Smooth muscle cell (in vitro differentiated cells): Measurements from ENCODE around the gene HNRNPR. TPM values are rescaled to one million over a fixed set of nuclear protein-coding genes. Genes with fewer than 3 reads are reported as not detected.

Source experiments
- DNase-seq: peaks from one replicate; lab custom pipeline; 2025; ENCODE audit not compliant: unreplicated experiment; lab: John Stamatoyannopoulos, UW
- H2AFZ ChIP-seq: fragments of 200-600 bp; sonication (generic); 2 replicates; pipeline ENCODE4 v1.6.0; 2016; ENCODE audit warnings: antibody characterized with exemption, low read depth, mild to moderate bottlenecking
- H3F3A ChIP-seq: fragments of 200-600 bp; sonication (generic); 2 replicates; pipeline ENCODE4 v1.6.0; 2017; ENCODE audit warnings: antibody characterized with exemption, low read depth
- H3K27ac ChIP-seq: fragments of 200-600 bp; sonication (generic); 2 replicates; pipeline ENCODE4 v1.5.1; 2016; ENCODE audit warnings: low read depth, mild to moderate bottlenecking
- H3K27me3 ChIP-seq: fragments of 200-600 bp; sonication (generic); 2 replicates; pipeline ENCODE4 v1.6.1; 2016; ENCODE audit warnings: low read depth, mild to moderate bottlenecking
- H3K36me3 ChIP-seq: fragments of 200-600 bp; sonication (generic); 2 replicates; pipeline ENCODE4 v1.5.1; 2016; ENCODE audit warnings: low read depth
- H3K4me1 ChIP-seq: fragments of 200-600 bp; sonication (generic); 2 replicates; pipeline ENCODE4 v1.5.1; 2016; ENCODE audit warnings: low read depth
- H3K4me2 ChIP-seq: fragments of 200-600 bp; sonication (generic); 2 replicates; pipeline ENCODE4 v1.6.0; 2016; ENCODE audit warnings: mild to moderate bottlenecking
- H3K4me3 ChIP-seq: fragments of 200-600 bp; sonication (generic); 2 replicates; pipeline ENCODE4 v1.5.1; 2016; ENCODE audit warnings: mild to moderate bottlenecking
- H3K79me2 ChIP-seq: fragments of 200-600 bp; sonication (generic); 2 replicates; pipeline ENCODE4 v1.6.0; 2016; ENCODE audit warnings: low read depth, mild to moderate bottlenecking
- H3K9ac ChIP-seq: fragments of 200-600 bp; sonication (generic); 2 replicates; pipeline ENCODE4 v1.6.0; 2016; ENCODE audit warnings: low read depth
- H3K9me3 ChIP-seq: fragments of 200-600 bp; sonication (generic); replicated peaks from 2 replicates; pipeline ENCODE4 v1.5.1; 2016; ENCODE audit warnings: low read depth
- H4K20me1 ChIP-seq: fragments of 200-600 bp; sonication (generic); 2 replicates; pipeline ENCODE4 v1.6.0; 2016; ENCODE audit warnings: low read depth
- WGBS: methylation state at CpG from one replicate; pipeline ENCODE4 v1.1.7; 2016; ENCODE audit warnings: low lambda C conversion rate; 5-methylcytosine and 5-hydroxymethylcytosine counted together
- polyA plus RNA-seq: library from polyadenylated mRNA; unstranded; fragments of >200 nt; fragmentation: Nextera tagmentation; extraction: Ambion mirVana; gene quantifications from 2 replicates; pipeline ENCODE4 v1.2.1, GENCODE V29; 2016
- total RNA-seq: library from RNA; depleted of rRNA; stranded (reverse); fragments of >200 nt; gene quantifications from 2 replicates; pipeline ENCODE4 v1.2.3, GENCODE V29; 2014
- TF ChIP-seq, protein P1 (sequence below): fragments of 200-600 bp; sonication (generic); IDR thresholded peaks from 2 replicates; pipeline ENCODE4 v1.5.1; 2017; ENCODE audit warnings: borderline replicate concordance, mild to moderate bottlenecking, antibody characterized with exemption; ENCODE audit not compliant: insufficient read depth, poor library complexity, severe bottlenecking

HNRNPR gene
- total and polyA plus RNA-seq, 2 experiments from 2014 or later = 96.3 to 120 TPM

DNA sequence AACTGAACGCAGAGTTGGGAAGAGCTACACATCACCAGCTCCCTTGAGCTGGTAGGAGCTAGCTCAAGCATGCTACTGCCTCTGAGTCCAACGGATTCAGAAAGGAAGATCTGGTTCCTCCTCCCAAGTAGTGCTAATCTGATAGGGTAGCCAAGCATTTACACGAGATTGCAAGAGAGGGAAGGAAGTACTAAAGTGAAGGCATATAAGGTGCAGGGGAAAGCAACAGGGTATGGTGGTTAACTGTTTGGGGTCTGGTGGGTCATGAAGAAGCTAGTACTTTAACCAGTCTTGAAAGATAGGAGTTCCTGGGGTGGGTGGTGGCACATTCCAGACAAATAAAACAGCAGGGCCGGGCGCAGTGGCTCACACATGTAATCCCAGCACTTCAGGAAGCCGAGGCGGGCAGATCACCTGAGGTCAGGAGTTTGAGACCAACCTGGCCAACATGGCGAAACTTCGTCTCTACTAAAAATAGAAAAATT lies 45.8 kb upstream of the HNRNPR start:
- TF ChIP-seq, protein P1, sequence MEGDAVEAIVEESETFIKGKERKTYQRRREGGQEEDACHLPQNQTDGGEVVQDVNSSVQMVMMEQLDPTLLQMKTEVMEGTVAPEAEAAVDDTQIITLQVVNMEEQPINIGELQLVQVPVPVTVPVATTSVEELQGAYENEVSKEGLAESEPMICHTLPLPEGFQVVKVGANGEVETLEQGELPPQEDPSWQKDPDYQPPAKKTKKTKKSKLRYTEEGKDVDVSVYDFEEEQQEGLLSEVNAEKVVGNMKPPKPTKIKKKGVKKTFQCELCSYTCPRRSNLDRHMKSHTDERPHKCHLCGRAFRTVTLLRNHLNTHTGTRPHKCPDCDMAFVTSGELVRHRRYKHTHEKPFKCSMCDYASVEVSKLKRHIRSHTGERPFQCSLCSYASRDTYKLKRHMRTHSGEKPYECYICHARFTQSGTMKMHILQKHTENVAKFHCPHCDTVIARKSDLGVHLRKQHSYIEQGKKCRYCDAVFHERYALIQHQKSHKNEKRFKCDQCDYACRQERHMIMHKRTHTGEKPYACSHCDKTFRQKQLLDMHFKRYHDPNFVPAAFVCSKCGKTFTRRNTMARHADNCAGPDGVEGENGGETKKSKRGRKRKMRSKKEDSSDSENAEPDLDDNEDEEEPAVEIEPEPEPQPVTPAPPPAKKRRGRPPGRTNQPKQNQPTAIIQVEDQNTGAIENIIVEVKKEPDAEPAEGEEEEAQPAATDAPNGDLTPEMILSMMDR = no peak
- no peak overlapping the region for H3K27ac ChIP-seq

DNA sequence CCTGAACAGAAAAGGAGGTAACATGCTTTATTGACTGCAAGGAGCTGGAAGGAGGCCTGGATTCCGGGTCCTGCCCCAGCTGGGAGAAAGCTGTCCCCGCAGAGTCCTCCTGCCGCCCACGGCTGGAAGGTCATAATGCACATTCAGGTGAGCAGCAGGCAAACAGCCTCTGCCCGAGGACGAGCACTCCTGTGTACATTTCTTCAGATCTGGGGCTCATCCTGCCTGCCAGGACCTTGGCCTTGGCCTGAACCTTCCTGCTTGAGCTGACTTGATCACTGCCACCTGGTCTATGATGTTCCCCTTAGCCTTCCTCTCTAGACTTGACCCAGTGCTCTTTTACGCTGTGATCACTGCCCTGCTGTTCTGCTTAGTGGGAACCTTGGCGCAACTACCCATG lies 43.4 kb upstream of the HNRNPR start:
- no peak overlapping the region for H3K27ac ChIP-seq
- TF ChIP-seq, protein P1 = no peak
- no peak overlapping the region for H3K4me3 ChIP-seq
- no peaks in the 10 kb centered on the region for H3K79me2 ChIP-seq
- 95% methylated on average over 8 of the region's 8 CpGs for WGBS
- H3F3A ChIP-seq = no peaks in the 10 kb centered on the region
- no peak overlapping the region for H3K4me2 ChIP-seq
- no peak overlapping the region for H3K9ac ChIP-seq
- no peaks in the 10 kb centered on the region for H3K4me1 ChIP-seq
- no peaks in the 10 kb centered on the region for H3K36me3 ChIP-seq
- no peak for DNase-seq
- no peaks in the 10 kb centered on the region for H3K9me3 ChIP-seq
- no peaks in the 10 kb centered on the region for H4K20me1 ChIP-seq
- H2AFZ ChIP-seq = no peak overlapping the region
- H3K27me3 ChIP-seq = no peaks in the 10 kb centered on the region

More for the DNA sequence above, 45.8 kb upstream of the HNRNPR start:
- no peak overlapping the region for H3K4me3 ChIP-seq
- H3K4me2 ChIP-seq = no peak overlapping the region
- no peak for DNase-seq
- peaks cover 1% of the 10 kb centered on the region for H3K4me1 ChIP-seq
- H2AFZ ChIP-seq = no peak overlapping the region
- H3K79me2 ChIP-seq = no peaks in the 10 kb centered on the region
- WGBS = 76% methylated on average over 9 of the region's 9 CpGs
- H3K9ac ChIP-seq = no peak overlapping the region
- H3K36me3 ChIP-seq = no peaks in the 10 kb centered on the region
- peaks cover 1% of the 10 kb centered on the region for H3F3A ChIP-seq
- no peaks in the 10 kb centered on the region for H3K27me3 ChIP-seq
- no peaks in the 10 kb centered on the region for H4K20me1 ChIP-seq
- H3K9me3 ChIP-seq = no peaks in the 10 kb centered on the region

DNA sequence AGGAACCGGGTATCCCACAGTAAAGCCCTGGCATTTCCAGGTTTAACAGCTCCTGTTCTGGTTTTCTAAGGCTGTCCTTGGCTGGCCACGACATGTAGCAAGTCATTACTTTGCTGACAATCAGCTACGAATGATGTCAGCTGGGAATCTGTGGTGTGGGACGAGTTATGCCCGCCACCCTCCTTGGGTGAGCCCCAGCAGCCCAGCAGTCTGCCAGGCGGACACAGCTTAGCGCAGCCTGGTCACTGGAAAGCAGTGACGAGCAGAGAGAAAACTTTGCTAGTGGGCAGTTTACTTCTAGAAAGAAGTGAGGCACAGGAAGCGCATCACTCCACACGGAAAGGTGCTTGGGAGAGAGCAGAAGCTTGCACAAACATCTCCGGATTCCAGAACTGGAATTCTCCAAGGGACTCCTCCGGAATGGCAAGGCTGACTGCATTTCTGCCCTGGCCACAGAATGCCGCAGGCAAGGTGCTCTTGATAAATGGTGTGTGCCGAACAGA lies 41.1 kb upstream of the HNRNPR start:
- Histone ChIP-seq H3K79me2 (no peaks in the 10 kb centered on the region), H3K9ac (no peak overlapping the region), H3K4me1 (no peaks in the 10 kb centered on the region), H4K20me1 (no peaks in the 10 kb centered on the region), H2AFZ (no peak overlapping the region), H3K27ac (peak overlapping the region; percentile 64), H3K4me3 (no peak overlapping the region), H3K36me3 (no peaks in the 10 kb centered on the region), H3K27me3 (no peaks in the 10 kb centered on the region), H3F3A (no peaks in the 10 kb centered on the region), H3K4me2 (peak overlapping the region; percentile 60), H3K9me3 (no peaks in the 10 kb centered on the region)
- no peak for DNase-seq
- WGBS = 62% methylated on average over 14 of the region's 14 CpGs
- TF ChIP-seq, protein P1 = no peak
